ENCODE results near the gene MIA2. TPM values are rescaled to one million over a fixed set of nuclear protein-coding genes. Genes with fewer than 3 reads are reported as not detected.

Gene MIA2, protein sequence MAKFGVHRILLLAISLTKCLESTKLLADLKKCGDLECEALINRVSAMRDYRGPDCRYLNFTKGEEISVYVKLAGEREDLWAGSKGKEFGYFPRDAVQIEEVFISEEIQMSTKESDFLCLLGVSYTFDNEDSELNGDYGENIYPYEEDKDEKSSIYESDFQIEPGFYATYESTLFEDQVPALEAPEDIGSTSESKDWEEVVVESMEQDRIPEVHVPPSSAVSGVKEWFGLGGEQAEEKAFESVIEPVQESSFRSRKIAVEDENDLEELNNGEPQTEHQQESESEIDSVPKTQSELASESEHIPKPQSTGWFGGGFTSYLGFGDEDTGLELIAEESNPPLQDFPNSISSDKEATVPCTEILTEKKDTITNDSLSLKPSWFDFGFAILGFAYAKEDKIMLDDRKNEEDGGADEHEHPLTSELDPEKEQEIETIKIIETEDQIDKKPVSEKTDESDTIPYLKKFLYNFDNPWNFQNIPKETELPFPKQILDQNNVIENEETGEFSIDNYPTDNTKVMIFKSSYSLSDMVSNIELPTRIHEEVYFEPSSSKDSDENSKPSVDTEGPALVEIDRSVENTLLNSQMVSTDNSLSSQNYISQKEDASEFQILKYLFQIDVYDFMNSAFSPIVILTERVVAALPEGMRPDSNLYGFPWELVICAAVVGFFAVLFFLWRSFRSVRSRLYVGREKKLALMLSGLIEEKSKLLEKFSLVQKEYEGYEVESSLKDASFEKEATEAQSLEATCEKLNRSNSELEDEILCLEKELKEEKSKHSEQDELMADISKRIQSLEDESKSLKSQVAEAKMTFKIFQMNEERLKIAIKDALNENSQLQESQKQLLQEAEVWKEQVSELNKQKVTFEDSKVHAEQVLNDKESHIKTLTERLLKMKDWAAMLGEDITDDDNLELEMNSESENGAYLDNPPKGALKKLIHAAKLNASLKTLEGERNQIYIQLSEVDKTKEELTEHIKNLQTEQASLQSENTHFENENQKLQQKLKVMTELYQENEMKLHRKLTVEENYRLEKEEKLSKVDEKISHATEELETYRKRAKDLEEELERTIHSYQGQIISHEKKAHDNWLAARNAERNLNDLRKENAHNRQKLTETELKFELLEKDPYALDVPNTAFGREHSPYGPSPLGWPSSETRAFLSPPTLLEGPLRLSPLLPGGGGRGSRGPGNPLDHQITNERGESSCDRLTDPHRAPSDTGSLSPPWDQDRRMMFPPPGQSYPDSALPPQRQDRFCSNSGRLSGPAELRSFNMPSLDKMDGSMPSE (N-terminal part only)
- 10 to 100 TPM; 10.9 to 17.0 (median 12.6) TPM for total RNA-seq

DNA sequence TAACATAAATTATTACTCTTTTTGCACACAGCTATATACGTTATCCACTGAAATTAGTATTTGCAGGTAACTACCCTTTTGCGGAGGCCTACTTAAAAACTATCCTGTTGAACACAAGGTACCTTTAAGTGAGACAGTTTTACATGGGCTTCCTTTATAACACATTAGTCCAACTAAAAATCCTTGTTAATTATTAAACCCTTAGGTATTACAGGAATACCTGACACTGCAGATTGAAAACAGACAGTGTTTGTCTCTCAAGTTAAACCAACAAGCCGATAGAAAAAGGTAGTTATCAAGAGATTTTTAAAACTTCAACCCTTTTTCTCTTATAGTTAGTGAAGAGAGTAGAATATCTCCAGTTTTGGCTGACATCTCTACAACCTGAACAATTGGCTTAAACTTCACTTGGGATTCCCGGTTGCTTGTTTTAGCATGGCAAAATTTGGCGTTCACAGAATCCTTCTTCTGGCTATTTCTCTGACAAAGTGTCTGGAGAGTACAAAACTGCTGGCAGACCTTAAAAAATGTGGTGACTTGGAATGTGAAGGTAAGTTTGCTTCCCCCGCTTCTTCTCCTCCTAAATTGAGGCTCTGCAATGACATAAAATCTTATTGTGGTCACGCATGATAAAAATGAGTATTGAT, at the start of gene MIA2:
TSS of gene MIA2 (plus strand) at position 236 of the 647 bp plus-strand sequence. CDS start at position 436, 200 bp downstream.
- no peaks in the 10 kb centered on the region for H3K27me3 ChIP-seq
- intact Hi-C loops (cut with DNase I): no loop called here
- no peak for DNase-seq (ENCODE audit: extremely low spot score)
- no peak within 1 kb of the TSS for H3K4me3 ChIP-seq
- no peak within 1 kb of the TSS for H3K27ac ChIP-seq (replicated peaks in 1 of 4)
- TF ChIP-seq CTCF (IDR thresholded peaks at IDR 0.05): no peak
- TF ChIP-seq EP300 (IDR thresholded peaks at IDR 0.05): no peak
- H3K9me3 ChIP-seq: no peaks in the 10 kb centered on the region
- peaks cover 0 to 5% (median 0%) of the 10 kb centered on the region in 4 donors for H3K4me1 ChIP-seq
- H3K36me3 ChIP-seq: no peaks in the 10 kb centered on the region
- WGBS: 76% methylated on average over 7 of the region's 7 CpGs

GRCh38 chr14:39184628-39185255, 49.0 kb upstream of the MIA2 start:
- Histone ChIP-seq H3K4me3 (no peak overlapping the region), H3K27ac (replicated peaks in 1 of 4) (no peak overlapping the region), H3K27me3 (no peaks in the 10 kb centered on the region), H3K36me3 (peaks cover 30 to 57% (median 53%) of the 10 kb centered on the region in 4 donors), H3K9me3 (no peaks in the 10 kb centered on the region), H3K4me1 (peaks cover 0 to 5% (median 3%) of the 10 kb centered on the region in 4 donors)
- no peak for TF ChIP-seq CTCF (IDR thresholded peaks at IDR 0.05)
- no peak for TF ChIP-seq POLR2AphosphoS5 (IDR thresholded peaks at IDR 0.05)
- no peak for TF ChIP-seq POLR2A (IDR thresholded peaks at IDR 0.05; ENCODE audit: low read depth)
- no peak for TF ChIP-seq EP300 (IDR thresholded peaks at IDR 0.05)
- DNase-seq (ENCODE audit: extremely low spot score): no peak
- intact Hi-C loops (cut with DNase I): no loop called here
- WGBS: 98% methylated on average over 4 of the region's 4 CpGs

- peaks cover 24 to 50% (median 47%) of the 10 kb centered on the region in 4 donors for H3K36me3 ChIP-seq
Observed at GRCh38 chr14:39185256-39186049, 48.3 kb upstream of the MIA2 start.

More at GRCh38 chr14:39185256-39186049, 48.3 kb upstream of the MIA2 start:
- Histone ChIP-seq H3K27me3 (no peaks in the 10 kb centered on the region), H3K4me1 (peaks cover 0 to 5% (median 3%) of the 10 kb centered on the region in 4 donors), H3K9me3 (no peaks in the 10 kb centered on the region), H3K4me3 (no peak overlapping the region), H3K27ac (replicated peaks in 1 of 4) (no peak overlapping the region)
- intact Hi-C loops (cut with DNase I): no loop called here
- WGBS: 93% methylated on average over 5 of the region's 5 CpGs
- no peak for DNase-seq (ENCODE audit: extremely low spot score)
- TF ChIP-seq EP300 (IDR thresholded peaks at IDR 0.05): no peak
- TF ChIP-seq CTCF (IDR thresholded peaks at IDR 0.05): no peak
- no peak for TF ChIP-seq POLR2A (IDR thresholded peaks at IDR 0.05; ENCODE audit: low read depth)
- no peak for TF ChIP-seq POLR2AphosphoS5 (IDR thresholded peaks at IDR 0.05)
